Measurements from ENCODE around the gene ZNF385D.
"Not testable (repeated sequence)": the region's sequence is repeated elsewhere in the genome, so short reads cannot be mapped to it uniquely, and the experiment has no call there.

Gene ZNF385D

DNA sequence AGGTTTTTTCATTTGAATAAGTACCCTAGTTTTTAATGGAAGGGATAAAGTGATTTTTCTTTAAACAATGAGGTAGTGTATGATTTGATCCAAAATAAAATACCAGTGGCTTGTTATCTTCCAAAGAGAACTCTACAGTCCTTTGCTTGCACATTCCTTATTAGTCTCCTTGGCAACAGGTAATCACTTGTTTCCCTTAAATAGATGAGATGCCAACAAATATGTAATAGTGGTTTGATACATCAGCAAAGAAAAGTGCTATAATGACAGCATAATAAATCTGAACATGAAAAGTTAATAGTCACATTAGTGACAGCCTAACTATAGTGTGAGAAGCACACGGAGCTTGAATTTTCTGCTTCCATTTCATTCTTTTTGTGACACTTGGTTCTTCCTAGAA lies 360.2 kb downstream of the ZNF385D start:
- DNase-seq (ENCODE audit: low read depth): no peak
- H3K4me3 ChIP-seq (ENCODE audit: low read depth, low read length): no peak overlapping the region
- no peak for TF ChIP-seq POLR2A (IDR thresholded peaks at IDR 0.05; ENCODE audit: extremely low read depth, insufficient read length)
- TF ChIP-seq, protein P1, sequence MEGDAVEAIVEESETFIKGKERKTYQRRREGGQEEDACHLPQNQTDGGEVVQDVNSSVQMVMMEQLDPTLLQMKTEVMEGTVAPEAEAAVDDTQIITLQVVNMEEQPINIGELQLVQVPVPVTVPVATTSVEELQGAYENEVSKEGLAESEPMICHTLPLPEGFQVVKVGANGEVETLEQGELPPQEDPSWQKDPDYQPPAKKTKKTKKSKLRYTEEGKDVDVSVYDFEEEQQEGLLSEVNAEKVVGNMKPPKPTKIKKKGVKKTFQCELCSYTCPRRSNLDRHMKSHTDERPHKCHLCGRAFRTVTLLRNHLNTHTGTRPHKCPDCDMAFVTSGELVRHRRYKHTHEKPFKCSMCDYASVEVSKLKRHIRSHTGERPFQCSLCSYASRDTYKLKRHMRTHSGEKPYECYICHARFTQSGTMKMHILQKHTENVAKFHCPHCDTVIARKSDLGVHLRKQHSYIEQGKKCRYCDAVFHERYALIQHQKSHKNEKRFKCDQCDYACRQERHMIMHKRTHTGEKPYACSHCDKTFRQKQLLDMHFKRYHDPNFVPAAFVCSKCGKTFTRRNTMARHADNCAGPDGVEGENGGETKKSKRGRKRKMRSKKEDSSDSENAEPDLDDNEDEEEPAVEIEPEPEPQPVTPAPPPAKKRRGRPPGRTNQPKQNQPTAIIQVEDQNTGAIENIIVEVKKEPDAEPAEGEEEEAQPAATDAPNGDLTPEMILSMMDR (IDR thresholded peaks at IDR 0.05; ENCODE audit: low read depth, low read length): no peak
- TF ChIP-seq, protein P2, sequence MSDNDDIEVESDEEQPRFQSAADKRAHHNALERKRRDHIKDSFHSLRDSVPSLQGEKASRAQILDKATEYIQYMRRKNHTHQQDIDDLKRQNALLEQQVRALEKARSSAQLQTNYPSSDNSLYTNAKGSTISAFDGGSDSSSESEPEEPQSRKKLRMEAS (IDR thresholded peaks at IDR 0.05; ENCODE audit: low read depth, low read length): no peak
- TF ChIP-seq MYC (IDR thresholded peaks at IDR 0.05; ENCODE audit: low read depth, low read length): no peak

DNA sequence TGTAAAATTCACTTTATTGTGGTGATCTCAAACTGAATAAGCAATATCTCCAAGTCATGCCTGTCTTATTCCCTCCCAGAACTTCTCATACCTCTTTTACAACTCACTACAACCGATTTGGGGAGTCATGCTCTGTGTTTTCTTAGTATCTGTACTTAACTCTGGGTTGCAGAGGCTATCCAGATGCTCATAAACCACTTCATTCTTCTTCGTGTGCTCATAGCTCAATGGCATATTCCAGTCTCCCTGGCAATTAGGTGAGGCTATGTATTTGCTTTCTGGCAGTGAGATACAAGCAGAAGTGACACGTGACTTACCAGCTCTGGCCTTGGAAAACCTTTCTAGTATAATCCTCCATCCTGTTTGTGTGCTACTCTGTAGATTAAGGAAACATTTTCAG lies 360.9 kb downstream of the ZNF385D start:
- TF ChIP-seq MYC (IDR thresholded peaks at IDR 0.05; ENCODE audit: low read depth, low read length) (no peak), POLR2A (IDR thresholded peaks at IDR 0.05; ENCODE audit: extremely low read depth, insufficient read length) (no peak)
- TF ChIP-seq, protein P2 (IDR thresholded peaks at IDR 0.05; ENCODE audit: low read depth, low read length): no peak
- TF ChIP-seq, protein P1 (IDR thresholded peaks at IDR 0.05; ENCODE audit: low read depth, low read length): no peak
- no peak overlapping the region for H3K4me3 ChIP-seq (ENCODE audit: low read depth, low read length)
- no peak for DNase-seq (ENCODE audit: low read depth)

DNA sequence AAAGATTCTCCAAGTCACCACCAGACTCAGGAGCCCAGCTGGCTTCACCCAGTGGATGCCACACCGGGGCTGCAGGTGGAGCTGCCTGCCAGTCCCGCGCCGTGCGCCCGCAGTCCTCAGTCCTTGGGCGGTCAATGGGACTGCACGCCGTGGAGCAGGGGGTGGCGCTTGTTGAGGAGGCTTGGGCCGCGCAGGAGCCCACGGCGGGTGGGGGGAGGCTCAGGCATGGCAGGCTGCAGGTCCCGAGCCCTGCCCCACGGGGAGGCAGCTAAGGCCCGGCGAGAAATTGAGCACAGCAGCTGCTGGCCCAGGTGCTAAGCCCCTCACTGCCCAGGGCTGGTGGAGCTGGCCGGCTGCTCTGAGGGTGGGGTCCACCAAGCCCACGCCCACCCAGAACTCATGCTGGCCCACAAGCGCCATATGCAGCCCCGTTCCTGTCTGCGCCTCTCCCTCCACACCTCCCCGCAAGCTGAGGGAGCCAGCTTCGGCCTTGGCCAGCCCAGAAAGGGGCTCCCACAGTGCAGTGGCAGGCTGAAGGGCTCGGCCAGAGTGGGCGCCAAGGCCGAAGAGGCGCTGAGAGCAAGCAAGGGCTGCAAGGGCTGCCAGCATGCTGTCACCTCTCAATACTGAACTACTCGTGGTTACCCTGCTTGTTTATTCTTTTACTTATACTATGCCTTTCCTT lies 363.7 kb downstream of the ZNF385D start:
- DNase-seq (ENCODE audit: low read depth); H3K4me3 ChIP-seq (ENCODE audit: low read depth, low read length): not testable (repeated sequence)

DNA sequence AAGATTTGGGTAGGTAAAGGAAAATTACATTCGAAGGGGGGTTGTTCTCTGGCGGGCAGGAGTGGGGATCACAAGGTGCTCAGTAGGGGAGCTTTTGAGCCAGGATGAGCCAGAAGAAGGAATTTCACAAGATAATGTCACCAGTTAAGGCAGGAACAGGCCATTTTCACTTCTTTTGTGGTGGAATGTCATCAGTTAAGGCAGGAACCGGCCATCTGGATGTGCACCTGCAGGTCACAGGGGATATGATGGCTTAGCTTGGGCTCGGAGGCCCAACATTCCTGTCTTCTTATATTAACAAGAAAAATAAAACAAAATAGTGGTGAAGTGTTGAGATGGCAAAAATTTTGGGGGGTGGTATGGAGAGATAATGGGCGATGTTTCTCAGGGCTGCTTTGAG lies 373.0 kb downstream of the ZNF385D start:
- not testable (repeated sequence) for DNase-seq (ENCODE audit: low read depth); H3K4me3 ChIP-seq (ENCODE audit: low read depth, low read length)

DNA sequence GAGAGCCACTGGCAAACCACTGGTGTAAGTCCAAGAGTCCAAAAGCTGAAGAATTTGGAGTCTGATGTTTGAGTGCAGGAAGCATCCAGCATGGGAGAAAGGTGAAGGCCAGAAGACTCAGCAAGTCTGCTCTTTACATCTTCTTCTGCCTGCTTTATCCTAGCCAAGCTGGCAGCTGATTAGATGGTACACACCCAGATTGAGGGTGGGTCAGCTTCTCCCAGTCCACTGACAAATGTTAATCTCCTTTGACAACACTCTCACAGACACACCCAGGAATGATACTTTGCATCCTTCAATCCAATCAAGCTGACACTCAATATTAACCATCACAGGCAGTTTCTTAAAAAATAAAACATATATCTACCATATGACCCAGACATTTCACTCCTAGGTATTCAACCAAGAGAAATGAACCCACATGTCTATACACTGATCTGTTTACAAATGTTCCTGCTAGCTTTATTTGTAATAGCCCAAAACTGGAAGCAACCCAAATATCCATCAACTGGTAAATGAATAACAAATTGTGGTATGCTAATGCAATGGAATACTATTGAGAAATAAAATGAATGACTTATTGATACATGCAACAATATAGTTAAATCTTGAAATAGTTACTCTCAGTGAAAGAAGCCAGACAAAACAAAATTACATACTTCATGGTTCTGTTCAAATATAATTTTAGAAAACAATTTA lies 373.8 kb downstream of the ZNF385D start:
- TF ChIP-seq, protein P2 (IDR thresholded peaks at IDR 0.05; ENCODE audit: low read depth, low read length): no peak
- DNase-seq (ENCODE audit: low read depth): no peak
- H3K4me3 ChIP-seq (ENCODE audit: low read depth, low read length): no peak overlapping the region

DNA sequence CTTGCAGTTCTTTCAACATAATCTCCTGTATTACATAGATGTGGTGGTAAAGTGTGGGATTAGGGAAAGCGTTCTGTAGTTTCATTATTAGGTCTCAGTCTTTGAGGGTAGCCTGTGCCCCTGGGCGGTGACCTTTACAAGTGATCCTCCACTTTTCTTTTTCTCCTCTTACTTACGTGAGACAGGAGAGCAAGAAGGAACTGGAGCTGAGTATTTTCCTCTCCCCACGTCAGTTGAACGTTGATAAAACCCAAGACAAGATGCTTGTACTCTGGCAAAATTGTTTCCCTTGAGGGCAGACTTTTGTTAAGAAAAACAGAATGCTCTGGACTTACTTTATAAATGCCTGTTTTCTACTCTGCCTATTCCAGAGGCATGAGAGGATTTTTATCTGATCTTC lies 378.7 kb downstream of the ZNF385D start:
- H3K4me3 ChIP-seq (ENCODE audit: low read depth, low read length): no peak overlapping the region
- no peak for DNase-seq (ENCODE audit: low read depth)
- TF ChIP-seq, protein P1 (IDR thresholded peaks at IDR 0.05; ENCODE audit: low read depth, low read length): no peak
- TF ChIP-seq, protein P2 (IDR thresholded peaks at IDR 0.05; ENCODE audit: low read depth, low read length): no peak
- no peak for TF ChIP-seq POLR2A (IDR thresholded peaks at IDR 0.05; ENCODE audit: extremely low read depth, insufficient read length)
- no peak for TF ChIP-seq MYC (IDR thresholded peaks at IDR 0.05; ENCODE audit: low read depth, low read length)

All from NB4 (cell line).